Lower leg skin (tissue), 4 donors: ENCODE data around the gene CSMD2. TPM values are rescaled to one million over a fixed set of nuclear protein-coding genes. Genes with fewer than 3 reads are reported as not detected.

Experiments
- DNase-seq, 2 donors: peaks; one replicate each; pipeline ENCODE4 v3.0.0-alpha.2; 2019; ENCODE audit warnings: low spot score in 2 of 2
- H3K4me3 ChIP-seq: fragments of 200-600 bp; sonication (generic); 2 replicates; pipeline ENCODE4 v1.5.1; 2017; ENCODE audit warnings: mild to moderate bottlenecking, low read depth; ENCODE audit not compliant: poor library complexity, severe bottlenecking
- CTCF ChIP-seq, 3 donors: fragments of 450-650 bp; IDR thresholded peaks; one replicate each; pipeline ENCODE4 v1.5.1; 2016; ENCODE audit warnings: antibody characterized with exemption in 3 of 3, mild to moderate bottlenecking in 3 of 3, moderate library complexity in 2 of 3
- POLR2A ChIP-seq, 2 donors: fragments of 450-650 bp; IDR thresholded peaks; one replicate each; pipeline ENCODE4 v1.6.1; 2016 to 2017; ENCODE audit warnings: antibody characterized with exemption in 2 of 2, mild to moderate bottlenecking in 1 of 2, moderate library complexity in 1 of 2
- WGBS, 2 donors: methylation state at CpG; one replicate each; pipeline ENCODE4 v1.1.5; 2018; 5-methylcytosine and 5-hydroxymethylcytosine counted together
- intact Hi-C: fragments of 100-400 bp; cut with DNase I; formaldehyde crosslinking; loops from one replicate; pipeline ENCODE4 v1.15.0; 2023; ENCODE audit warnings: low total_unique reads
- total RNA-seq, 4 donors: library from RNA; depleted of rRNA; stranded (reverse); fragments of >200 nt; gene quantifications; one replicate each; pipeline ENCODE4 v1.1.0, GENCODE V29; 2016

CSMD2 gene
- total RNA-seq, 4 donors from 2014 or later, result 0.11 to 1.0 TPM; not detected in 2

GRCh38 chr1:33608825-33609400 is 556.1 kb downstream of the CSMD2 start:
- no peak for DNase-seq
- TF ChIP-seq POLR2A (IDR thresholded peaks at IDR 0.05), result no peak
- no peak for TF ChIP-seq CTCF (IDR thresholded peaks at IDR 0.05)
- intact Hi-C loops, result no loop called here
- 73 to 86% methylated on average over 9 of the region's 9 CpGs for WGBS, 2 donors
- no peak overlapping the region for H3K4me3 ChIP-seq

- DNase-seq, result no peak
- intact Hi-C loops, result no loop called here
- 87 to 91% methylated on average over 12 of the region's 12 CpGs for WGBS, 2 donors
- TF ChIP-seq POLR2A (IDR thresholded peaks at IDR 0.05) (no peak), CTCF (IDR thresholded peaks at IDR 0.05) (no peak)
- no peak overlapping the region for H3K4me3 ChIP-seq
These were observed 557.5 kb downstream of the CSMD2 start for GRCh38 chr1:33607444-33608005.

- intact Hi-C loops, result no loop called here
- H3K4me3 ChIP-seq, result no peak overlapping the region
- 34 to 36% methylated on average over 9 of the region's 9 CpGs for WGBS, 2 donors
- TF ChIP-seq CTCF (IDR thresholded peaks at IDR 0.05), result no peak
- DNase-seq, result no peak
These were observed 558.8 kb downstream of the CSMD2 start for GRCh38 chr1:33606272-33606671.

GRCh38 chr1:33602271-33602670 is 562.8 kb downstream of the CSMD2 start:
- TF ChIP-seq POLR2A (IDR thresholded peaks at IDR 0.05) (no peak), CTCF (IDR thresholded peaks at IDR 0.05) (no peak)
- H3K4me3 ChIP-seq, result no peak overlapping the region
- intact Hi-C loops, result no loop called here
- 89 to 95% methylated on average over 9 of the region's 9 CpGs for WGBS, 2 donors
- DNase-seq, result no peak

- intact Hi-C loops, result no loop called here
- TF ChIP-seq CTCF (IDR thresholded peaks at IDR 0.05) (no peak), POLR2A (IDR thresholded peaks at IDR 0.05) (no peak)
- H3K4me3 ChIP-seq, result no peak overlapping the region
- 77 to 89% methylated on average over 2 of the region's 2 CpGs for WGBS, 2 donors
- no peak for DNase-seq
These were observed 563.3 kb downstream of the CSMD2 start for GRCh38 chr1:33601751-33602150.
